Muscle layer of colon (tissue), 2 donors: Measurements from ENCODE around the gene CFHR1.
"Not testable (repeated sequence)": the region's sequence is repeated elsewhere in the genome, so short reads cannot be mapped to it uniquely, and the experiment has no call there.

Experiments used
- H3K27ac ChIP-seq: one replicate; pipeline ENCODE4 v1.7.0; 2013; ENCODE audit warnings: low read depth, mild to moderate bottlenecking, low read length, moderate library complexity
- H3K27me3 ChIP-seq, 2 donors: one replicate each; pipeline ENCODE4 v1.7.0; 2013; ENCODE audit warnings: low read length in 2 of 2, mild to moderate bottlenecking in 2 of 2; ENCODE audit not compliant: insufficient read depth in 2 of 2, control insufficient read depth in 1 of 2
- H3K36me3 ChIP-seq: one replicate; pipeline ENCODE4 v1.7.0; 2013; ENCODE audit warnings: mild to moderate bottlenecking, low read length; ENCODE audit not compliant: insufficient read depth
- H3K4me1 ChIP-seq: one replicate; pipeline ENCODE4 v1.7.0; 2013; ENCODE audit warnings: mild to moderate bottlenecking, low read length; ENCODE audit not compliant: insufficient read depth
- H3K4me3 ChIP-seq, 2 donors: one replicate each; pipeline ENCODE4 v1.7.0; 2013; ENCODE audit warnings: low read length in 2 of 2, low read depth in 1 of 2, mild to moderate bottlenecking in 1 of 2, moderate library complexity in 1 of 2
- H3K9ac ChIP-seq: one replicate; pipeline ENCODE4 v1.7.0; 2013; ENCODE audit warnings: low read length
- H3K9me3 ChIP-seq: one replicate; pipeline ENCODE4 v1.7.0; 2013; ENCODE audit warnings: mild to moderate bottlenecking, low read length
- donor health status: abdominal sarcoma.
- donor health status: Adenocarcinoma of cecum.

Gene CFHR1

GRCh38 chr1:196819531-196819930, at the start of gene CFHR1:
TSS of gene CFHR1 (plus strand) at chr1:196819731. CDS start at chr1:196819845, 114 bp downstream.
- not testable (repeated sequence) for H3K9me3 ChIP-seq, H3K4me1 ChIP-seq, H3K27ac ChIP-seq

GRCh38 chr1:196769823-196770222, 49.7 kb upstream of the CFHR1 start:
- not testable (repeated sequence) for H3K27ac ChIP-seq, H3K9me3 ChIP-seq, H3K9ac ChIP-seq

More at GRCh38 chr1:196819531-196819930, at the start of gene CFHR1:
- H3K27me3 ChIP-seq, H3K9ac ChIP-seq, H3K4me3 ChIP-seq, H3K36me3 ChIP-seq: not testable (repeated sequence)

GRCh38 chr1:196773713-196774112, 45.8 kb upstream of the CFHR1 start:
- no peaks in the 10 kb centered on the region for H3K9me3 ChIP-seq
- no peaks in the 10 kb centered on the region for H3K4me1 ChIP-seq
- no peak overlapping the region for H3K4me3 ChIP-seq
- H3K36me3 ChIP-seq: no peaks in the 10 kb centered on the region
- H3K9ac ChIP-seq: no peak overlapping the region
- no peaks in the 10 kb centered on the region for H3K27me3 ChIP-seq
- no peak overlapping the region for H3K27ac ChIP-seq

More at GRCh38 chr1:196769823-196770222, 49.7 kb upstream of the CFHR1 start:
- not testable (repeated sequence) for H3K4me1 ChIP-seq, H3K27me3 ChIP-seq, H3K4me3 ChIP-seq, H3K36me3 ChIP-seq

GRCh38 chr1:196774175-196774574, 45.4 kb upstream of the CFHR1 start:
- no peak overlapping the region for H3K27ac ChIP-seq
- H3K27me3 ChIP-seq: no peaks in the 10 kb centered on the region
- no peak overlapping the region for H3K9ac ChIP-seq
- H3K36me3 ChIP-seq: no peaks in the 10 kb centered on the region
- H3K4me1 ChIP-seq: no peaks in the 10 kb centered on the region
- H3K4me3 ChIP-seq: no peak overlapping the region
- H3K9me3 ChIP-seq: no peaks in the 10 kb centered on the region

GRCh38 chr1:196774603-196775002, 44.9 kb upstream of the CFHR1 start, which contains the start of gene CFHR3:
TSS of gene CFHR3 (plus strand) at chr1:196774840. CDS start at chr1:196774887, 47 bp downstream.
- Histone ChIP-seq H3K36me3 (no peaks in the 10 kb centered on the region), H3K4me1 (no peaks in the 10 kb centered on the region), H3K4me3 (no peak within 1 kb of the TSS), H3K9me3 (no peaks in the 10 kb centered on the region), H3K27me3 (no peaks in the 10 kb centered on the region), H3K9ac (no peak within 1 kb of the TSS), H3K27ac (no peak within 1 kb of the TSS)

GRCh38 chr1:196777603-196778002, 41.9 kb upstream of the CFHR1 start:
- no peaks in the 10 kb centered on the region for H3K27me3 ChIP-seq
- H3K9ac ChIP-seq: no peak overlapping the region
- no peak overlapping the region for H3K4me3 ChIP-seq
- H3K4me1 ChIP-seq: no peaks in the 10 kb centered on the region
- H3K27ac ChIP-seq: no peak overlapping the region
- H3K36me3 ChIP-seq: no peaks in the 10 kb centered on the region
- no peaks in the 10 kb centered on the region for H3K9me3 ChIP-seq

GRCh38 chr1:196779093-196779492, 40.4 kb upstream of the CFHR1 start:
- Histone ChIP-seq H3K9ac (no peak overlapping the region), H3K36me3 (no peaks in the 10 kb centered on the region), H3K4me1 (no peaks in the 10 kb centered on the region), H3K9me3 (no peaks in the 10 kb centered on the region), H3K27me3 (no peaks in the 10 kb centered on the region), H3K4me3 (no peak overlapping the region), H3K27ac (no peak overlapping the region)

- H3K9ac ChIP-seq, H3K4me3 ChIP-seq, H3K27me3 ChIP-seq, H3K27ac ChIP-seq, H3K4me1 ChIP-seq, H3K36me3 ChIP-seq, H3K9me3 ChIP-seq: not testable (repeated sequence)
These were observed 28.3 kb upstream of the CFHR1 start for GRCh38 chr1:196791252-196791651.

GRCh38 chr1:196794103-196794502, 25.4 kb upstream of the CFHR1 start:
- not testable (repeated sequence) for H3K4me1 ChIP-seq, H3K4me3 ChIP-seq, H3K27ac ChIP-seq, H3K36me3 ChIP-seq, H3K27me3 ChIP-seq, H3K9me3 ChIP-seq, H3K9ac ChIP-seq

- H3K9ac ChIP-seq: no peak overlapping the region
- no peak overlapping the region for H3K4me3 ChIP-seq
- no peaks in the 10 kb centered on the region for H3K36me3 ChIP-seq
- no peaks in the 10 kb centered on the region for H3K4me1 ChIP-seq
- no peaks in the 10 kb centered on the region for H3K9me3 ChIP-seq
- H3K27me3 ChIP-seq: no peaks in the 10 kb centered on the region
- H3K27ac ChIP-seq: no peak overlapping the region
These were observed 21.6 kb upstream of the CFHR1 start for GRCh38 chr1:196797891-196798290.

- H3K9ac ChIP-seq, H3K27me3 ChIP-seq, H3K36me3 ChIP-seq, H3K4me1 ChIP-seq, H3K9me3 ChIP-seq, H3K27ac ChIP-seq, H3K4me3 ChIP-seq: not testable (repeated sequence)
These were observed 17.6 kb upstream of the CFHR1 start for GRCh38 chr1:196801920-196802319.

- Histone ChIP-seq H3K9ac (no peak overlapping the region), H3K36me3 (no peaks in the 10 kb centered on the region), H3K27me3 (no peaks in the 10 kb centered on the region), H3K4me1 (no peaks in the 10 kb centered on the region), H3K27ac (no peak overlapping the region), H3K4me3 (no peak overlapping the region), H3K9me3 (no peaks in the 10 kb centered on the region)
These were observed 10.8 kb upstream of the CFHR1 start for GRCh38 chr1:196808529-196809235.
